ENCODE data around the gene RPL37. TPM values are rescaled to one million over a fixed set of nuclear protein-coding genes. Genes with fewer than 3 reads are reported as not detected.
A peak's percentile ranks its signal among the peaks of the same experiment; 100 is the strongest.
"Not testable (repeated sequence)": the region's sequence is repeated elsewhere in the genome, so short reads cannot be mapped to it uniquely, and the experiment has no call there.

Gene RPL37
- total RNA-seq, 2 donors from 2014 or later: 1,411 to 1,439 TPM

DNA sequence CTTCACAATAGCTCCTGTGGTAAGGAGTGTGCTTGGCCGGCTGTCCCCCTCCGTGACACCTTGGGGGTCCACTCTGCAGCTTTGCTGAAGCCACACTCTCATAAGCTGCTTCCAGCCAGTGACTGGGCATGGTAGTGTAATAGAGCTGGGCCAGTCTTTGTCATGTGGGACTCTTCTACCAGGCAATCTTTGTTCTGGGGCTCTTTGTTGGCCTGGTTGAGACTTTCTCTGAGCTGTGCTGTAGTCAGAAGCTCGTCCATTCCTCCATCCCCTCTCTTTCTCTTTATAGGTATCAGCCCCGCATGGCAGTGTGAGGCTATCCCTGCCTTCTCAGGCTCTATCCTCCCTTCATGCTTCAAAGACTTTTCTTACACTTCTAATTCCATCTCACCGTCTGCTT, 31.8 kb upstream of the RPL37 start:
- DNase-seq: no peak
- Histone ChIP-seq H3K36me3 (ENCODE audit: control insufficient read depth, insufficient read depth, low read length) (no peaks in the 10 kb centered on the region), H3K4me1 (ENCODE audit: control insufficient read depth, insufficient read depth, low read length) (peaks cover 4% of the 10 kb centered on the region), H3K27ac (ENCODE audit: low read depth, low read length) (no peak overlapping the region), H3K9me3 (ENCODE audit: control insufficient read depth, low read length) (peaks cover 48% of the 10 kb centered on the region), H3K4me3 (ENCODE audit: low read length) (no peak overlapping the region), H3K27me3 (ENCODE audit: control insufficient read depth, insufficient read depth, low read length, poor library complexity, severe bottlenecking) (no peaks in the 10 kb centered on the region), H3K9ac (ENCODE audit: extremely low read depth, low read length, poor library complexity, severe bottlenecking) (no peak overlapping the region)
- peak overlapping the region; percentile 44 for H3K27ac Mint-ChIP-seq
- peaks cover 3% of the 10 kb centered on the region for H3K36me3 Mint-ChIP-seq (ENCODE audit: low read depth)
- H3K27me3 Mint-ChIP-seq (ENCODE audit: insufficient read depth): no peaks in the 10 kb centered on the region
- H3K4me3 Mint-ChIP-seq: no peak overlapping the region
- 84 to 85% methylated on average over 5 of the region's 5 CpGs for WGBS, 2 experiments (ENCODE audit: insufficient coverage in 1 of 2, insufficient read length in 1 of 2)
- no peak for TF ChIP-seq CTCF (conservative IDR thresholded peaks at IDR 0.05)
- H3K9me3 Mint-ChIP-seq: peaks cover 61% of the 10 kb centered on the region
- peaks cover 13% of the 10 kb centered on the region for H3K4me1 Mint-ChIP-seq

- not testable (repeated sequence) for H3K27me3 Mint-ChIP-seq (ENCODE audit: insufficient read depth); H3K27ac Mint-ChIP-seq; H3K36me3 Mint-ChIP-seq (ENCODE audit: low read depth); H3K9ac ChIP-seq (ENCODE audit: extremely low read depth, low read length, poor library complexity, severe bottlenecking); H3K27me3 ChIP-seq (ENCODE audit: control insufficient read depth, insufficient read depth, low read length, poor library complexity, severe bottlenecking); H3K36me3 ChIP-seq (ENCODE audit: control insufficient read depth, insufficient read depth, low read length); H3K4me1 ChIP-seq (ENCODE audit: control insufficient read depth, insufficient read depth, low read length); H3K4me3 Mint-ChIP-seq; DNase-seq; H3K27ac ChIP-seq (ENCODE audit: low read depth, low read length)
- Mint-ChIP-seq H3K4me1 (peaks cover 13% of the 10 kb centered on the region), H3K9me3 (peaks cover 60% of the 10 kb centered on the region)
- WGBS, 2 experiments (ENCODE audit: insufficient coverage in 1 of 2, insufficient read length in 1 of 2): 86 to 98% methylated on average over 1 to 5 of the region's 5 CpGs
- H3K9me3 ChIP-seq (ENCODE audit: control insufficient read depth, low read length): peaks cover 47% of the 10 kb centered on the region
- H3K4me3 ChIP-seq (ENCODE audit: low read length): peak overlapping the region; percentile 74
These were observed 30.0 kb upstream of the RPL37 start for GRCh38 chr5:40865004-40865403.

- peaks cover 6% of the 10 kb centered on the region for H3K36me3 Mint-ChIP-seq (ENCODE audit: low read depth)
- no peaks in the 10 kb centered on the region for H3K27me3 ChIP-seq (ENCODE audit: control insufficient read depth, insufficient read depth, low read length, poor library complexity, severe bottlenecking)
- no peak for DNase-seq
- H3K27me3 Mint-ChIP-seq (ENCODE audit: insufficient read depth): no peaks in the 10 kb centered on the region
- no peak overlapping the region for H3K27ac Mint-ChIP-seq
- no peak overlapping the region for H3K4me3 Mint-ChIP-seq
- no peak overlapping the region for H3K4me3 ChIP-seq (ENCODE audit: low read length)
- no peaks in the 10 kb centered on the region for H3K36me3 ChIP-seq (ENCODE audit: control insufficient read depth, insufficient read depth, low read length)
- no peaks in the 10 kb centered on the region for H3K4me1 ChIP-seq (ENCODE audit: control insufficient read depth, insufficient read depth, low read length)
- H3K27ac ChIP-seq (ENCODE audit: low read depth, low read length): no peak overlapping the region
- no peak for TF ChIP-seq CTCF (conservative IDR thresholded peaks at IDR 0.05)
- H3K9ac ChIP-seq (ENCODE audit: extremely low read depth, low read length, poor library complexity, severe bottlenecking): no peak overlapping the region
- H3K9me3 ChIP-seq (ENCODE audit: control insufficient read depth, low read length): peaks cover 24% of the 10 kb centered on the region
- peaks cover 45% of the 10 kb centered on the region for H3K9me3 Mint-ChIP-seq
- H3K4me1 Mint-ChIP-seq: no peaks in the 10 kb centered on the region
These were observed 25.7 kb upstream of the RPL37 start for GRCh38 chr5:40860711-40861110.

DNA sequence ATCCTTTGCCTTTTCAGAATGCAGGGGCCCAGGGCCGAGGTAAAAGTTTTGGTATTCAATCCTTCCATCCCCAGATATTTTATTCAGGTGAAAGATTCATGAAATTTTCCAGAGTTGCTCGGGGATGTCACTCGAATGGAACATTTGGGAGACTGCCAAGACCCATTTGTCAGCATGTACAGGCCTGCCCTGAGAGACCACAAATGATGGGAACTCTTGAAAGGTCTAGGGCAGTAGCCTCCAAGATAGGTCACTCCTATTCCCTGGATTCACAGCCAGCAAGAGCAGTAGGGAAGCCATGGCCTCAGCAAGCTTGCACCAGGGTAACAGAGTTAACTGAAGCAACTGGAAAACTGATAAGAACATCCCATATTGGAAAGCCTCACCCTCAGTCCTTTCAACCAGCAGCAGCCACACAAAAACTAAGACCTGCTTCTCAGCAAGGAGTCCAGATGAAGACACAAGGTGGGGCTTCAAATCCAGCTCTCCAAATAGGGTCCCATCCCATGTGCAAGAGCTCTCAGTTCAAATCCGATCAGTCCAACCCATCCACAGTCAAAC, 18.7 kb upstream of the RPL37 start:
- no peak overlapping the region for H3K4me3 ChIP-seq (ENCODE audit: low read length)
- 94 to 96% methylated on average over 3 to 4 of the region's 4 CpGs for WGBS, 2 experiments (ENCODE audit: insufficient coverage in 1 of 2, insufficient read length in 1 of 2)
- peaks cover 4% of the 10 kb centered on the region for H3K9me3 Mint-ChIP-seq
- H3K4me1 Mint-ChIP-seq: peaks cover 3% of the 10 kb centered on the region
- no peak overlapping the region for H3K27ac Mint-ChIP-seq
- H3K9me3 ChIP-seq (ENCODE audit: control insufficient read depth, low read length): no peaks in the 10 kb centered on the region
- no peaks in the 10 kb centered on the region for H3K36me3 ChIP-seq (ENCODE audit: control insufficient read depth, insufficient read depth, low read length)
- no peak overlapping the region for H3K4me3 Mint-ChIP-seq
- peak; percentile 20 for DNase-seq
- peaks cover 2% of the 10 kb centered on the region for H3K4me1 ChIP-seq (ENCODE audit: control insufficient read depth, insufficient read depth, low read length)
- no peak overlapping the region for H3K27ac ChIP-seq (ENCODE audit: low read depth, low read length)
- no peaks in the 10 kb centered on the region for H3K36me3 Mint-ChIP-seq (ENCODE audit: low read depth)
- no peak for TF ChIP-seq CTCF (conservative IDR thresholded peaks at IDR 0.05)
- no peak overlapping the region for H3K9ac ChIP-seq (ENCODE audit: extremely low read depth, low read length, poor library complexity, severe bottlenecking)
- no peaks in the 10 kb centered on the region for H3K27me3 Mint-ChIP-seq (ENCODE audit: insufficient read depth)
- H3K27me3 ChIP-seq (ENCODE audit: control insufficient read depth, insufficient read depth, low read length, poor library complexity, severe bottlenecking): no peaks in the 10 kb centered on the region
